ENCODE results near the gene SNAI3. TPM values are rescaled to one million over a fixed set of nuclear protein-coding genes. Genes with fewer than 3 reads are reported as not detected.
A peak's percentile ranks its signal among the peaks of the same experiment; 100 is the strongest.

SNAI3 gene
- total and polyA plus RNA-seq, 2 of the 8 experiments (the other 6 are each of a cell fraction or from before 2014, with no cell fraction given): 8.5 to 13.3 TPM

DNA sequence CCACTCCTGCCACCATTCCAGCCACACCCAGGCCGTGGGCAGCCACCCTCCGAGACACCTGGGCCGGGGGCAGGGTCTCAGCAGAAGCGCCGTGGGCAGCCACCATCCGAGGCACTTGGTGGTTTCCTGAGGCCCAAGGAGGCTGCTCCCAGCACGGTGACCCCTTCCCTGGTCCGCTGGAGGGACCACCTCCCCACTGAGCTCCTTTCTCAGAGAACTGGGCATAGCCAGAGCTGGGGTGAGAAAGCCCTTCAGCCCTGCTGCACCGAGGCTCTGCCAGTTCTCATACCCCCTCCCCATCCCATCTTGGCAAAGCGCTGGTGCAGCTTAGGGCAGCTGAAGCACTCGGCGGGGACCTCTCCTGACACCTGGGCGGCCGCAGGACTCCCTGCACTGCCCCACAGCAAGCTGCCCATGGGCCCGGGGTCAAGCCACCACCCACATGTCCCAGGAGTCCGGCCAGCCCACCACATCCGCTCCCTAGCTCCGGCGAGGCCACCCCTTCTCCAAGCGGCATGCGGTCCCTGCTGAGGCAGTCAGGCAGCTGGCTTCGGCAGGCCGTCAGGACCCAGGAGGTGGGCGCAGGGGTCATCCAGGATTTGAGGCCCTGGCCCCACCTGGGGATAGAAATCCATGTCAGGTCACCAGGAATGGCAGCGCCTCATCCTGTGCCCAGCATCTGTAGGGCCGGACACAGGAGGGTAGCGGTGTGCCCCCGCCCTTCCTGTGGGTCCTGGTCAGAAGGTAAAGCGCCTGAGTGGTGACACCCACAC lies 34.1 kb downstream of the SNAI3 start:
- H2BK15ac ChIP-seq (ENCODE audit: low read length): no peak overlapping the region
- H4K8ac ChIP-seq (ENCODE audit: extremely low read depth, insufficient read depth, low read length): no peak overlapping the region
- no peak overlapping the region for H3K27ac ChIP-seq (ENCODE audit: low read depth, low read length)
- no peak overlapping the region for H4K5ac ChIP-seq (ENCODE audit: insufficient read length, low read depth, low read length)
- ChIA-PET POLR2A (ENCODE audit: partially characterized antibody) (interaction anchor here (1.7 to 3.7 kb wide), 2 partner anchors 10 to 11 kb away, joined by 5 to 19 read pairs; partner anchors contain the start of gene MVD), CTCF (ENCODE audit: partially characterized antibody) (interaction anchor here (1.2 to 1.6 kb wide), 2 partner anchors 20 to 83 kb away, joined by 3 read pairs; no protein-coding TSS in a partner anchor)
- peaks cover 6% of the 10 kb centered on the region for H3K79me1 ChIP-seq (ENCODE audit: low read depth, low read length)
- no peak overlapping the region for H3K23ac ChIP-seq (ENCODE audit: insufficient read length)
- H3K56ac ChIP-seq (replicated peaks; ENCODE audit: insufficient read length, low read depth, low read length): no peak overlapping the region
- H2BK5ac ChIP-seq (ENCODE audit: low read depth, low read length): no peak overlapping the region
- H2BK12ac ChIP-seq (ENCODE audit: low read depth, low read length): no peak overlapping the region
- no peak for FAIRE-seq
- H2BK20ac ChIP-seq (ENCODE audit: low read length): no peak overlapping the region
- H3K14ac ChIP-seq (ENCODE audit: insufficient read length): no peak overlapping the region
- TF ChIP-seq ASH2L (IDR thresholded peaks at IDR 0.05; ENCODE audit: low read length) (no peak), EGR1 (IDR thresholded peaks at IDR 0.05; ENCODE audit: borderline replicate concordance, low read depth, low read length) (0 out of 2 replicates have a peak, but pooled peaks have one; percentile 29)
- no peak overlapping the region for H2AK5ac ChIP-seq (ENCODE audit: low read depth, low read length)
- H4K91ac ChIP-seq (replicated peaks; ENCODE audit: insufficient read length, low read length): no peak overlapping the region
- no peak overlapping the region for H3K4me3 ChIP-seq (ENCODE audit: extremely low read depth in 1 of 4, insufficient read depth in 2 of 4, low read depth in 3 of 4, low read length in 4 of 4)
- H3K27me3 ChIP-seq (replicated peaks in 1 of 4; ENCODE audit: control insufficient read depth in 3 of 4, extremely low read depth in 1 of 4, insufficient read depth in 3 of 4, low read length in 3 of 4): no peaks in the 10 kb centered on the region
- H3K4me2 ChIP-seq (ENCODE audit: insufficient read depth in 1 of 2, low read depth in 2 of 2, low read length in 2 of 2): no peak overlapping the region; a peak in 1 of 4 replicates
- peaks cover 0 to 29% of the 10 kb centered on the region in 2 experiments for H4K20me1 ChIP-seq (replicated peaks in 1 of 2; ENCODE audit: control insufficient read depth in 1 of 2, insufficient read depth in 2 of 2, low read length in 2 of 2)
- DNase-seq (ENCODE audit: low read depth in 1 of 2, low spot score in 2 of 2): no peak
- H2AFZ ChIP-seq (ENCODE audit: low read length): no peak overlapping the region
- no peak overlapping the region for H3K9ac ChIP-seq (replicated peaks in 1 of 4; ENCODE audit: extremely low read depth in 1 of 4, low read depth in 3 of 4, low read length in 3 of 4)
- H3K18ac ChIP-seq (ENCODE audit: extremely low read depth, low read length): no peak overlapping the region
- no peaks in the 10 kb centered on the region for H3K9me3 ChIP-seq (ENCODE audit: insufficient read depth in 2 of 2, low read depth in 1 of 2, low read length in 1 of 2)
- no peak overlapping the region for H3K4ac ChIP-seq (replicated peaks; ENCODE audit: insufficient read length, low read depth, low read length)
- peaks cover 3 to 24% (median 4%) of the 10 kb centered on the region in 4 experiments; a peak in 7 of 8 replicates for H3K36me3 ChIP-seq (ENCODE audit: control insufficient read depth in 2 of 4, insufficient read depth in 4 of 4, low read length in 3 of 4)
- H3K4me1 ChIP-seq (replicated peaks in 1 of 4; ENCODE audit: control insufficient read depth in 3 of 4, insufficient read depth in 4 of 4, low read length in 3 of 4): peaks cover 0 to 11% (median 7%) of the 10 kb centered on the region in 4 experiments; a peak in 5 of 7 replicates
- H2BK120ac ChIP-seq (replicated peaks; ENCODE audit: low read depth, low read length): no peak overlapping the region
- 90% methylated on average over 29 of the region's 29 CpGs; no CpG with 5 or more reads in 1 of the 2 experiments for WGBS, 2 experiments (ENCODE audit: extremely low coverage in 1 of 2, insufficient coverage in 1 of 2, insufficient read length in 1 of 2, insufficient replicate concordance in 2 of 2, low coverage in 1 of 2, low lambda C conversion rate in 2 of 2, missing lambda C conversion rate in 1 of 2)
- no peaks in the 10 kb centered on the region; a peak in 1 of 4 replicates for H3K79me2 ChIP-seq (ENCODE audit: control insufficient read depth in 1 of 2, insufficient read depth in 2 of 2, low read length in 2 of 2)
- H3K23me2 ChIP-seq (ENCODE audit: low read depth, low read length): peaks cover 10% of the 10 kb centered on the region; the same call in 1 of the 2 replicates

Data from H1 (cell line).